DOHH2 (cell line): Measurements from ENCODE around the gene KLHL2.
"Not testable (repeated sequence)": the region's sequence is repeated elsewhere in the genome, so short reads cannot be mapped to it uniquely, and the experiment has no call there.

Experiments
- H3F3A ChIP-seq: fragments of 200-600 bp; sonication (generic), shearing (Covaris generic); 2 replicates; pipeline ENCODE4 v1.6.0; 2016; ENCODE audit warnings: antibody characterized with exemption, mild to moderate bottlenecking; ENCODE audit not compliant: control insufficient read depth, insufficient read depth
- H3K27ac ChIP-seq: fragments of 200-600 bp; sonication (generic); 2 replicates; pipeline ENCODE4 v1.5.1; 2014; ENCODE audit warnings: low read depth, mild to moderate bottlenecking, low read length, moderate library complexity
- H3K27me3 ChIP-seq: fragments of 200-600 bp; sonication (generic); 2 replicates; pipeline ENCODE4 v1.6.1; 2014; ENCODE audit warnings: mild to moderate bottlenecking, low read length, mixed read lengths; ENCODE audit not compliant: control insufficient read depth
- H3K36me3 ChIP-seq: fragments of 200-600 bp; sonication (generic); 2 replicates; pipeline ENCODE4 v1.6.1; 2014; ENCODE audit warnings: mild to moderate bottlenecking, low read length, moderate library complexity, mixed read lengths; ENCODE audit not compliant: control insufficient read depth
- H3K4me1 ChIP-seq: fragments of 200-600 bp; sonication (generic); 2 replicates; pipeline ENCODE4 v1.6.1; 2014; ENCODE audit warnings: mild to moderate bottlenecking, low read length, mixed read lengths; ENCODE audit not compliant: control insufficient read depth
- H3K4me2 ChIP-seq: fragments of 200-600 bp; sonication (generic); 2 replicates; pipeline ENCODE4 v1.6.0; 2014; ENCODE audit warnings: mild to moderate bottlenecking, low read length, moderate library complexity
- H3K4me3 ChIP-seq: fragments of 200-600 bp; sonication (generic); 2 replicates; pipeline ENCODE4 v1.5.1; 2014; ENCODE audit warnings: mild to moderate bottlenecking, low read length, mixed read lengths
- H3K79me2 ChIP-seq: fragments of 200-600 bp; sonication (generic); 2 replicates; pipeline ENCODE4 v1.6.1; 2014; ENCODE audit warnings: mild to moderate bottlenecking, low read length, mixed read lengths; ENCODE audit not compliant: control insufficient read depth
- H3K9me2 ChIP-seq: fragments of 200-600 bp; sonication (generic); replicated peaks from 2 replicates; pipeline ENCODE4 v1.6.1; 2014; ENCODE audit warnings: mild to moderate bottlenecking, low read length, mixed read lengths; ENCODE audit not compliant: control insufficient read depth
- H3K9me3 ChIP-seq: fragments of 200-600 bp; sonication (generic); 2 replicates; pipeline ENCODE4 v1.6.1; 2014; ENCODE audit warnings: antibody characterized with exemption, low read length, mixed read lengths; ENCODE audit not compliant: control insufficient read depth, insufficient read depth
- H4K20me1 ChIP-seq: fragments of 200-600 bp; sonication (generic); 2 replicates; pipeline ENCODE4 v1.6.0; 2014; ENCODE audit warnings: low read depth, mild to moderate bottlenecking, antibody characterized with exemption, low read length, moderate library complexity; ENCODE audit not compliant: control insufficient read depth, insufficient read depth
- CTCF ChIP-seq: fragments of 200-600 bp; sonication (generic); IDR thresholded peaks from one replicate; pipeline ENCODE4 v1.5.1; 2014; ENCODE audit warnings: antibody characterized with exemption, mild to moderate bottlenecking, low read depth, low read length; ENCODE audit not compliant: poor library complexity, severe bottlenecking
- EZH2phosphoT487 ChIP-seq: fragments of 200-600 bp; sonication (generic); IDR thresholded peaks from 2 replicates; pipeline ENCODE4 v1.6.1; 2017; ENCODE audit warnings: borderline replicate concordance, mild to moderate bottlenecking, antibody characterized with exemption, low read length, moderate library complexity, mixed read lengths

KLHL2 gene

DNA sequence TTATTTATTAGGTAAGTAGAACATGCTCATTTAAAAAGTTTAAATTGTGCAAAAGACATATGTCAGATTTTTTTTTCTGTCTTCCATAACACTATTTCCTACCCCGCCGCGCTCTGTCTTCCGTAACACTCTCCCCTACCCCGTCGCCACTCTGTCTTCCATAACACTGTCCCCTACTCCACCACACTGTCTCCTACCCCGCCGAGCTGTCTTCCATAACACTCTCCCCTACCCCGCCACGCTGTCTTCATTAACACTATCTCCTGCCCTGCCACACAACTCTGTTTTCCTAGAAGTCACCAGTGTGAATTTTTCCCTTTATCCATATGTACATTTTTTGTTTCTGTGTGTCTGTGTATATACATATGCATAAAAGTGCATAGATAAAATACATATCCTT, 124.5 kb downstream of the KLHL2 start:
- Histone ChIP-seq H3K79me2 (peaks cover 96% of the 10 kb centered on the region), H3K27me3 (no peaks in the 10 kb centered on the region), H3K4me3 (peak overlapping the region; percentile 92), H4K20me1 (peaks cover 77% of the 10 kb centered on the region), H3K36me3 (peaks cover 93% of the 10 kb centered on the region), H3K9me3 (no peaks in the 10 kb centered on the region), H3K4me2 (peak overlapping the region; percentile 77), H3F3A (peaks cover 12% of the 10 kb centered on the region), H3K27ac (no peak overlapping the region), H3K9me2 (no peaks in the 10 kb centered on the region), H3K4me1 (peaks cover 60% of the 10 kb centered on the region)
- TF ChIP-seq EZH2phosphoT487 (no peak), CTCF (no peak)

- peaks cover 100% of the 10 kb centered on the region for H3K79me2 ChIP-seq
- no peak overlapping the region for H3K27ac ChIP-seq
- peak overlapping the region; percentile 92 for H3K4me3 ChIP-seq
- peak overlapping the region; percentile 77 for H3K4me2 ChIP-seq
- H3K27me3 ChIP-seq = no peaks in the 10 kb centered on the region
- H3K4me1 ChIP-seq = peaks cover 60% of the 10 kb centered on the region
- no peak for TF ChIP-seq CTCF
- no peak for TF ChIP-seq EZH2phosphoT487
- peaks cover 81% of the 10 kb centered on the region for H4K20me1 ChIP-seq
- peaks cover 13% of the 10 kb centered on the region for H3F3A ChIP-seq
- no peaks in the 10 kb centered on the region for H3K9me3 ChIP-seq
- no peaks in the 10 kb centered on the region for H3K9me2 ChIP-seq
- H3K36me3 ChIP-seq = peaks cover 99% of the 10 kb centered on the region
These were observed 125.1 kb downstream of the KLHL2 start for GRCh38 chr4:165332502-165332901.

GRCh38 chr4:165335163-165335703, 127.9 kb downstream of the KLHL2 start:
- Histone ChIP-seq H3K4me1 (peaks cover 49% of the 10 kb centered on the region), H3K4me2 (peak overlapping the region; percentile 29), H3K36me3 (peaks cover 100% of the 10 kb centered on the region), H3K27ac (no peak overlapping the region), H3F3A (peaks cover 35% of the 10 kb centered on the region), H3K79me2 (peaks cover 84% of the 10 kb centered on the region), H3K9me3 (no peaks in the 10 kb centered on the region), H4K20me1 (peaks cover 79% of the 10 kb centered on the region), H3K27me3 (no peaks in the 10 kb centered on the region), H3K9me2 (no peaks in the 10 kb centered on the region), H3K4me3 (no peak overlapping the region)
- TF ChIP-seq EZH2phosphoT487 (no peak), CTCF (no peak)

DNA sequence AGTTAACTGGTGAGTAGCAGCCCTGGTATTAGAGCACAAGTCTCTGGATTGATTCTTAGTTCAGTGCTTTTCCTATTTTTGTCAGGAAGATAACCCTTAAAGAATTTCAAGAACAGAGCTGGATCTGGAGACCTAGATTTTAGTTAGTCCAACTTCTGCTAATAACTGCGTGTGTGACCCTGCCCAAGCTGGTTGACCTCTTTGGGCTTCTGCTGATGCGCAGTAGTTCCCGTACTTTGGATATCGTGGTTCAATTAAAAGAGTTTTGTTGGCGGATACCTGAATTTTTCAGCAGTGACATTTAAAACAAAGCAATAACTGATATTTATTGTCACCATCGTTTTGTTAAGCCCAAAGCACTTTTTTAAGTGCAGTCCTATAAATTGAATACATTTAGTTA, 129.4 kb downstream of the KLHL2 start:
- Histone ChIP-seq H3K4me2 (no peak overlapping the region), H4K20me1 (peaks cover 69% of the 10 kb centered on the region), H3F3A (peaks cover 50% of the 10 kb centered on the region), H3K36me3 (peaks cover 100% of the 10 kb centered on the region), H3K9me3 (no peaks in the 10 kb centered on the region), H3K4me3 (no peak overlapping the region), H3K27me3 (no peaks in the 10 kb centered on the region), H3K9me2 (no peaks in the 10 kb centered on the region), H3K27ac (no peak overlapping the region), H3K79me2 (peaks cover 69% of the 10 kb centered on the region), H3K4me1 (peaks cover 34% of the 10 kb centered on the region)
- TF ChIP-seq EZH2phosphoT487 = no peak
- TF ChIP-seq CTCF = no peak

- Histone ChIP-seq H3K79me2 (peaks cover 13% of the 10 kb centered on the region), H4K20me1 (peaks cover 21% of the 10 kb centered on the region), H3K36me3 (peaks cover 64% of the 10 kb centered on the region), H3F3A (peaks cover 73% of the 10 kb centered on the region)
- not testable (repeated sequence) for H3K9me2 ChIP-seq, H3K9me3 ChIP-seq, H3K27me3 ChIP-seq, H3K4me2 ChIP-seq, H3K27ac ChIP-seq, H3K4me3 ChIP-seq, H3K4me1 ChIP-seq
These were observed 135.0 kb downstream of the KLHL2 start for GRCh38 chr4:165342340-165342739.
